ENCODE data around the gene SMCO3.

Gene SMCO3

DNA sequence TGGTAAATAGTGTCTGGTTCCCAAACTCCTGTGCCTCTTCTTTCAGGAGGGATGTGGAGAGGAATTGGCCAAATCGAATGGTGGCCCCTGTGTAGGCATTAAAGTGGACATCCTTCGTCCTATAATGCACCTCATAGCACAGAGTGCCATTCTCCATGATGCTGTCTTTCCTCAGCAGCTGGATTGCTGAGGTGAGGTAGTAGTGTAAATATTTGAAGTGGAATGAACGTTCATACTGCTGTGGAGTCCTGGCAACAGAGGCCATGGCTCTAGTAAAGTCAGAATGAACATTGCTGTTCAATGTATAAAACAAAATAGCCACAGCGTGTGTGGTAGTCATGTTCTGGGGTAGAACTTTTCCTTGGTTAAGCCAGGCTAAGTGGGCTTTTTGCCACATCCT, 26.6 kb upstream of the SMCO3 start:
- no peak for TF ChIP-seq ZBTB7A (IDR thresholded peaks at IDR 0.05; ENCODE audit: low read depth)
- no peak for TF ChIP-seq TEAD4 (IDR thresholded peaks at IDR 0.05)
- TF ChIP-seq EGR1 (IDR thresholded peaks at IDR 0.05): no peak
- no peak for TF ChIP-seq CREB1 (IDR thresholded peaks at IDR 0.05; ENCODE audit: low read depth)
- no peak for TF ChIP-seq TAF1 (IDR thresholded peaks at IDR 0.05; ENCODE audit: low read depth)
- no peak for TF ChIP-seq USF1 (IDR thresholded peaks at IDR 0.05)
- TF ChIP-seq TCF12 (IDR thresholded peaks at IDR 0.05; ENCODE audit: low read depth): no peak
- TF ChIP-seq EP300 (IDR thresholded peaks at IDR 0.05; ENCODE audit: borderline replicate concordance): no peak
- no peak for TF ChIP-seq REST (IDR thresholded peaks at IDR 0.05; ENCODE audit: low read depth)
- no peak for TF ChIP-seq FOXM1 (IDR thresholded peaks at IDR 0.05; ENCODE audit: borderline replicate concordance, low read depth)
- TF ChIP-seq YY1 (IDR thresholded peaks at IDR 0.05; ENCODE audit: low read depth): no peak
- TF ChIP-seq MAX (IDR thresholded peaks at IDR 0.05): no peak

DNA sequence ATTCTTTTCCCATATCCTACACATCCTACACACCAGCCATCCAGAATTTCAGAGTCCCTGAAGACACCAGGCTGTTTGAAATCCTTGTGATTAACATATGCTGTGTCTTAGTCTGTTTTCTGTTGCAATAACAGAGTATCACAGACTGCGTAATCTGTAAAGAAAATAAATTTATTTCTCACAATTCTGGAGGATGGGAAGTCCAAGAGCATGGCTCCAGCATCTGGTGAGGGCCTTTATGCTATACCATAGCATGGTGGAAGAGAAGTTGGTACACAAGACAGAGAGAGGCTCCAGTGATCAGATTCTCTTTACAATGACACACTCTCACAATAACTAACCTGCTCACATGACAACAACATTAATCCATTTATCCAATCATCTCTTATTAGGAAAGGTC, 25.3 kb upstream of the SMCO3 start:
- TF ChIP-seq ZBTB7A (IDR thresholded peaks at IDR 0.05; ENCODE audit: low read depth): no peak

DNA sequence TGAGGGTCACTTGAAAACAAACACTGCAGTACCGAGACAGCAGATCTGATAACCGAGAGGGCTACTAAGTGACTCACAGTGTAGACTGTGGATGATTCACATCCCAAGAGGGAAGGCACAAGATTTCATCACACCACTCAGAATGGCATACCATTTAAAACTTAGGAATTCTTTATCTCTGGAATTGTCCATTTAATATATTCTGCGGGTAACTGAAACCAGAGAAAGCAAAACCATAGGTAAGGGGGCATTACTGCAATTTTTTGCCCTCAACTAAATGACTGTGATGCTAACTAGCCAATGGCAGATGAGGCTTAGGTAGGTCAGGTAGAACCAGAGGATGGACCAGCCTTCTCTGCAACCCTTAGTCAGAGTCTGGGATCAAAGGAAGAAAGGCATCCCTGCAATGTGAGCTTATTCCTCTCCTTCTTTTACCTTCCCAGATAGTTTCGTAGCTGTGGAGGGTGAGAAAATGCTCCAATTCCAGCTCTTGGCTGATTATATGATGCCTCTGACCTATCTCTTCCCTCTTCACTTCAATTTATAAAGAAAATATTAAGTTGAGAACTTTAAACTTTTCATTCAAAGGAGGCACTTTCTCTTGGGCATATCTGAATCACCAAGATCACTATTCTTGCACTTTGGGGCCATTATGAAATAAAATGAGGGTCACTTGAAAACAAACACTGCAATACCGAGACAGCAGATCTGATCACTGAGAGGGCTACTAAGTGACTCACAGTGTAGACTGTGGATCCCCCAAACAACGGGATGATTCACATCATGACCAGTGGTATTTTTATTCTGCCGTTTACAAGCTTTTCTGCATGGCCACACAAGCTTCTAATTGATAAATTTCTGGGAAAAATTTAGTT, 22.6 kb upstream of the SMCO3 start:
- TF ChIP-seq NFIC (IDR thresholded peaks at IDR 0.05) (no peak), EP300 (IDR thresholded peaks at IDR 0.05; ENCODE audit: borderline replicate concordance) (no peak), EGR1 (IDR thresholded peaks at IDR 0.05) (no peak), YY1 (IDR thresholded peaks at IDR 0.05; ENCODE audit: low read depth) (no peak), CEBPB (IDR thresholded peaks at IDR 0.05) (no peak), FOXM1 (IDR thresholded peaks at IDR 0.05; ENCODE audit: borderline replicate concordance, low read depth) (no peak), TCF12 (IDR thresholded peaks at IDR 0.05; ENCODE audit: low read depth) (no peak), TEAD4 (IDR thresholded peaks at IDR 0.05) (no peak), RAD21 (IDR thresholded peaks at IDR 0.05; ENCODE audit: low read depth) (no peak), REST (IDR thresholded peaks at IDR 0.05; ENCODE audit: low read depth) (no peak), MAX (IDR thresholded peaks at IDR 0.05) (no peak), CREB1 (IDR thresholded peaks at IDR 0.05; ENCODE audit: low read depth) (no peak), ZBTB7A (IDR thresholded peaks at IDR 0.05; ENCODE audit: low read depth) (no peak), TAF1 (IDR thresholded peaks at IDR 0.05; ENCODE audit: low read depth) (no peak), USF1 (IDR thresholded peaks at IDR 0.05) (no peak)

DNA sequence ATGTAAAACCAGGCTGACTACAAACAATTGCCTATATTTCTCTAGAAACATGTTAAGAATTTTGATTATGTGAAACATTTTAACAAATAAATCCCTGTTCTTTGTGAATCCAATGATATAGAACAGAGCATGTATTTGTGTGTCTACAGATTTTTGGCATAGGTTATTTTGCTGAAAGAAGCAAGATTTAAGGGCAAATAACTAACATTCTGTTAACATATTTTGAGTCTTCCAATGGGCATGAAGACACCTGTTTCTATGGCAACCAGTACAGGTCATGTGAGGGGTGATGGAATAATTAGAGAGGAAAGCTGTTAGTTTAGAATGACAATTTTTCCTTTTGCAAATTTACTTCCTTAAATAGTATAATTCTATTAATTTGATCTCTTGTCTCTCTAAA, 20.5 kb upstream of the SMCO3 start:
- TF ChIP-seq USF1 (IDR thresholded peaks at IDR 0.05) (peak; percentile 45; the same call in 1 of the 2 replicates), TAF1 (IDR thresholded peaks at IDR 0.05; ENCODE audit: low read depth) (no peak)

- TF ChIP-seq RAD21 (IDR thresholded peaks at IDR 0.05; ENCODE audit: low read depth) (no peak), USF1 (IDR thresholded peaks at IDR 0.05) (no peak), CREB1 (IDR thresholded peaks at IDR 0.05; ENCODE audit: low read depth) (no peak), TEAD4 (IDR thresholded peaks at IDR 0.05) (no peak), TCF12 (IDR thresholded peaks at IDR 0.05; ENCODE audit: low read depth) (no peak), TAF1 (IDR thresholded peaks at IDR 0.05; ENCODE audit: low read depth) (no peak), CEBPB (IDR thresholded peaks at IDR 0.05) (no peak), FOXM1 (IDR thresholded peaks at IDR 0.05; ENCODE audit: borderline replicate concordance, low read depth) (no peak), NFIC (IDR thresholded peaks at IDR 0.05) (no peak), REST (IDR thresholded peaks at IDR 0.05; ENCODE audit: low read depth) (no peak), ZBTB7A (IDR thresholded peaks at IDR 0.05; ENCODE audit: low read depth) (no peak), EP300 (IDR thresholded peaks at IDR 0.05; ENCODE audit: borderline replicate concordance) (no peak), YY1 (IDR thresholded peaks at IDR 0.05; ENCODE audit: low read depth) (no peak), EGR1 (IDR thresholded peaks at IDR 0.05) (no peak)
Measured at GRCh38 chr12:14833952-14834351, 20.0 kb upstream of the SMCO3 start.

All from Ishikawa (cell line).